HL-60 (cell line): Measurements from ENCODE around the gene TMED9.
A peak's percentile ranks its signal among the peaks of the same experiment; 100 is the strongest.

Experiments used
- DNase-seq, 2 experiments: peaks; one replicate each; pipeline ENCODE4 v3.0.0-alpha.2; 2010 to 2020; ENCODE audit warnings: low read depth in 1 of 2, low spot score in 1 of 2
- H3K27ac ChIP-seq: fragments of 250-450 bp; sonication (Bioruptor Pico); replicated peaks from 2 replicates; pipeline ENCODE4 v1.5.1; 2020; ENCODE audit warnings: mild to moderate bottlenecking, moderate library complexity
- H3K27me3 ChIP-seq: fragments of 250-450 bp; sonication (Bioruptor Pico); 2 replicates; pipeline ENCODE4 v1.5.1; 2021; ENCODE audit warnings: mild to moderate bottlenecking, moderate library complexity; ENCODE audit not compliant: insufficient read depth, poor library complexity, severe bottlenecking
- H3K4me3 ChIP-seq: replicated peaks from 2 replicates; pipeline ENCODE4 v1.5.1; 2011; ENCODE audit warnings: mild to moderate bottlenecking, control low read depth, low read length; ENCODE audit not compliant: insufficient read depth
- CTCF ChIP-seq: IDR thresholded peaks from one replicate; pipeline ENCODE4 v1.5.1; 2011; ENCODE audit warnings: low read length, control low read depth, inconsistent platforms; ENCODE audit not compliant: insufficient read depth
- GABPA ChIP-seq: IDR thresholded peaks from 2 replicates; pipeline ENCODE4 v1.6.1; 2012; ENCODE audit warnings: low read depth
- POLR2AphosphoS5 ChIP-seq: IDR thresholded peaks from 2 replicates; pipeline ENCODE4 v1.6.1; 2012; ENCODE audit warnings: low read depth
- SPI1 ChIP-seq: IDR thresholded peaks from 2 replicates; pipeline ENCODE4 v1.6.1; 2012; ENCODE audit warnings: low read depth, mild to moderate bottlenecking, borderline replicate concordance
- TF ChIP-seq, protein P1 (sequence below): IDR thresholded peaks from 2 replicates; pipeline ENCODE4 v1.6.1; 2012; ENCODE audit warnings: low read depth; ENCODE audit not compliant: insufficient replicate concordance

TMED9 gene

DNA sequence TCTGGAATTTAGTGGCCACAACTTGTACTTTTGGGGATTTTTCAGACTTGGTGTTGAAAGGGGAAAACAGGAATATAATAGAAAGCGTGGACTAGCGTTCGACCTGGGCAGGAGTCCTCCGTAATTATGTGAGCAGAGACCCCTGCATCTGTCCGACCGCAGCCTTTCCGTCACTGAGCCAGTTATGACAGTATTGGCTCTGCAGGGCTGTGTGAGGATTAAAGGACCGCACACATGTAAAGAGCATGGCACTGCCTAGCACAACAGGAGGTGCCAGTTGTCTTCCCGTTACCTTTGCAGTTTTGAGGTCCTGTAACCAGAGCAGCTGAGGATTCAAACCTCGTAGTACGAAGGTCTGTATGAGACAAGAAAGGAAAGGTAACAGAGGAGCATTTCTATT is 9.1 kb downstream of the TMED9 start:
- no peak for DNase-seq
- peak overlapping the region; percentile 73; the same call in 1 of the 2 replicates for H3K4me3 ChIP-seq
- no peaks in the 10 kb centered on the region for H3K27me3 ChIP-seq
- no peak overlapping the region for H3K27ac ChIP-seq
- no peak for TF ChIP-seq CTCF
- TF ChIP-seq, protein P1, sequence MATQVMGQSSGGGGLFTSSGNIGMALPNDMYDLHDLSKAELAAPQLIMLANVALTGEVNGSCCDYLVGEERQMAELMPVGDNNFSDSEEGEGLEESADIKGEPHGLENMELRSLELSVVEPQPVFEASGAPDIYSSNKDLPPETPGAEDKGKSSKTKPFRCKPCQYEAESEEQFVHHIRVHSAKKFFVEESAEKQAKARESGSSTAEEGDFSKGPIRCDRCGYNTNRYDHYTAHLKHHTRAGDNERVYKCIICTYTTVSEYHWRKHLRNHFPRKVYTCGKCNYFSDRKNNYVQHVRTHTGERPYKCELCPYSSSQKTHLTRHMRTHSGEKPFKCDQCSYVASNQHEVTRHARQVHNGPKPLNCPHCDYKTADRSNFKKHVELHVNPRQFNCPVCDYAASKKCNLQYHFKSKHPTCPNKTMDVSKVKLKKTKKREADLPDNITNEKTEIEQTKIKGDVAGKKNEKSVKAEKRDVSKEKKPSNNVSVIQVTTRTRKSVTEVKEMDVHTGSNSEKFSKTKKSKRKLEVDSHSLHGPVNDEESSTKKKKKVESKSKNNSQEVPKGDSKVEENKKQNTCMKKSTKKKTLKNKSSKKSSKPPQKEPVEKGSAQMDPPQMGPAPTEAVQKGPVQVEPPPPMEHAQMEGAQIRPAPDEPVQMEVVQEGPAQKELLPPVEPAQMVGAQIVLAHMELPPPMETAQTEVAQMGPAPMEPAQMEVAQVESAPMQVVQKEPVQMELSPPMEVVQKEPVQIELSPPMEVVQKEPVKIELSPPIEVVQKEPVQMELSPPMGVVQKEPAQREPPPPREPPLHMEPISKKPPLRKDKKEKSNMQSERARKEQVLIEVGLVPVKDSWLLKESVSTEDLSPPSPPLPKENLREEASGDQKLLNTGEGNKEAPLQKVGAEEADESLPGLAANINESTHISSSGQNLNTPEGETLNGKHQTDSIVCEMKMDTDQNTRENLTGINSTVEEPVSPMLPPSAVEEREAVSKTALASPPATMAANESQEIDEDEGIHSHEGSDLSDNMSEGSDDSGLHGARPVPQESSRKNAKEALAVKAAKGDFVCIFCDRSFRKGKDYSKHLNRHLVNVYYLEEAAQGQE: no peak

DNA sequence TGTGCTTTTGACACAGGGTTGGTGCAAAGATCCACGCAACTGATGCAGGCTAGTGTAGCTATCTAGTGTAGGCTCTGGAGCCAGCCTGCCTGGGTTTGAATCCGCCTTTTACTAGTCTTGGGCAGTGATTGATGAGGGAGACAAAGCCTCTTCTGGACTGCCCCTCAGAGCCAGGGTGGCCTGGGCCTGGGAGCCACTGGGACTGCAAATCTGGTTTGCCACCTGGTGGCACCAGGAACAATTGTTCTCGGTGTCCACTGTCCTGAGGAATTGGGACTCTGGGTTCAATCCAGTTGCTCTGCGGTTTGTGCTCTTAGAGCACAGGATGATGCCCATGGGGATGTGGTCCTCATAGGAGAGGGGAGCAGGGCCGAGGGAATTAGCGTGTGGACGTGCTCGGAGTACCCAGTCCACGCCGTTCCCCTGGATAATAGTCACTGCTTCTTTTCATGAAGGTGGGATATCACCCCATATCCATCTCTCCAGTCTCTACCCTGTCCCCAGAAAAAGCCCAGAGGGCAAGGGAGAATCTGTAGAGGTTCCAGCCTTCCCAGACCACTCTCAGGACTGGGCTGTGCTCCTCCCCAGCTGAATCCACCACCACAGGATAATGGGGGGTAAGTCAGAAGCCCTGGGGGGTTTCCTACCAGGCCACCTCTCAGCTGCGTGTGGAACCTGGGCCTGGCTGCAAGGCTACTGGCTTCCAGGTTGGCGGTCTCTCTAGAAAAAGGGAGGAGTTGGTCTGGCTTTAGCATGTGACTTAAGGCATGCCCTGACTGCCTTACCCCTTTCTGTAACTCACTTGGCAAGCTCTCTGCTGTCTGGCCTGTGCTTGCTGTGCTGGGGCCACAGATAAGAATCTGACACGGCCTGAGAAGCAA is 9.8 kb downstream of the TMED9 start:
- Histone ChIP-seq H3K27ac (no peak overlapping the region), H3K27me3 (no peaks in the 10 kb centered on the region), H3K4me3 (no peak overlapping the region)
- TF ChIP-seq, protein P1: no peak
- TF ChIP-seq SPI1: no peak
- no peak for TF ChIP-seq GABPA
- DNase-seq: no peak

GRCh38 chr5:177602458-177602830 is 10.4 kb downstream of the TMED9 start:
- H3K27ac ChIP-seq: no peak overlapping the region
- DNase-seq: no peak
- H3K27me3 ChIP-seq: no peaks in the 10 kb centered on the region
- no peak overlapping the region for H3K4me3 ChIP-seq
- no peak for TF ChIP-seq POLR2AphosphoS5
- no peak for TF ChIP-seq GABPA
- no peak for TF ChIP-seq CTCF
- TF ChIP-seq, protein P1: no peak
- no peak for TF ChIP-seq SPI1

- Histone ChIP-seq H3K27me3 (no peaks in the 10 kb centered on the region), H3K4me3 (no peak overlapping the region), H3K27ac (no peak overlapping the region)
- TF ChIP-seq GABPA (no peak), POLR2AphosphoS5 (no peak)
- no peak for DNase-seq
These were observed 11.6 kb downstream of the TMED9 start for GRCh38 chr5:177603631-177604030.
